K562 (cell line): ENCODE measurements around the gene MTA2. TPM values are rescaled to one million over a fixed set of nuclear protein-coding genes. Genes with fewer than 3 reads are reported as not detected.
A peak's percentile ranks its signal among the peaks of the same experiment; 100 is the strongest.

Experiments used
- CXXC5 ChIP-seq: fragments of 250-450 bp; sonication (Bioruptor Pico); IDR thresholded peaks from 2 replicates; pipeline ENCODE4 v1.8.0; 2022; ENCODE audit warnings: inconsistent platforms, mild to moderate bottlenecking, moderate library complexity
- ETV1 ChIP-seq: fragments of 450-650 bp; conservative IDR thresholded peaks from 2 replicates; pipeline ENCODE4 v1.6.1; 2016; ENCODE audit warnings: missing genetic modification characterization, control low read depth, low read depth, missing compliant biosample characterization
- GABPB1 ChIP-seq: sonication (generic); formaldehyde crosslinking; IDR thresholded peaks from 2 replicates; pipeline ENCODE4 v1.8.0; 2022; ENCODE audit warnings: mild to moderate bottlenecking, missing genetic modification reagents
- KAT7 ChIP-seq: sonication (generic); formaldehyde crosslinking; IDR thresholded peaks from 2 replicates; pipeline ENCODE4 v1.8.0; 2022; ENCODE audit warnings: missing genetic modification reagents, mild to moderate bottlenecking, borderline replicate concordance
- MEF2A ChIP-seq: IDR thresholded peaks from 2 replicates; pipeline ENCODE4 v1.6.1; 2011; ENCODE audit warnings: low read depth, mild to moderate bottlenecking, low read length, moderate library complexity; ENCODE audit not compliant: control insufficient read depth
- MEF2D ChIP-seq: conservative IDR thresholded peaks from 2 replicates; pipeline ENCODE4 v1.6.1; 2016; ENCODE audit warnings: low read depth, missing genetic modification characterization, missing compliant biosample characterization
- TAF1 ChIP-seq: IDR thresholded peaks from 2 replicates; pipeline ENCODE4 v1.6.1; 2011; ENCODE audit warnings: mild to moderate bottlenecking, low read length, moderate library complexity; ENCODE audit not compliant: insufficient read depth, control insufficient read depth, severe bottlenecking; ENCODE audit errors: extremely low read depth
- ZBTB1 ChIP-seq: sonication (generic); formaldehyde crosslinking; IDR thresholded peaks from 2 replicates; pipeline ENCODE4 v1.8.1; 2023; ENCODE audit warnings: missing genetic modification reagents, low read depth, mild to moderate bottlenecking, borderline replicate concordance
- ZBTB7A ChIP-seq: IDR thresholded peaks from 2 replicates; pipeline ENCODE4 v1.6.1; 2011; ENCODE audit warnings: low read depth, mild to moderate bottlenecking, low read length, moderate library complexity, borderline replicate concordance; ENCODE audit not compliant: control insufficient read depth
- ZC3H8 ChIP-seq: fragments of 450-650 bp; IDR thresholded peaks from 2 replicates; pipeline ENCODE4 v1.6.1; 2017
- ZFX ChIP-seq: sonication (generic); formaldehyde crosslinking; IDR thresholded peaks from 2 replicates; pipeline ENCODE4 v1.8.0; 2022; ENCODE audit warnings: mild to moderate bottlenecking, missing genetic modification reagents, moderate library complexity
- ZNF830 ChIP-seq: fragments of 250-450 bp; sonication (Bioruptor Pico); IDR thresholded peaks from 2 replicates; pipeline ENCODE4 v1.5.0; 2021; ENCODE audit warnings: mild to moderate bottlenecking
- polyA plus RNA-seq, 8 experiments: library from polyadenylated mRNA; depleted of rRNA in 4 of 8; stranded (reverse) in 5 of 8; unstranded in 3 of 8; fragments of >200 nt; fragmentation: Nextera tagmentation in 2 of 8; fragmentation: Illumina TruSeq in 1 of 8; extraction: Ambion mirVana in 2 of 8; extraction: Trizol in 1 of 8; gene quantifications; 2 replicates each; pipeline versions ENCODE4 v1.2.1 to v1.2.3, GENCODE V29; 2011 to 2014; ENCODE audit warnings: inconsistent platforms in 1 of 8, missing spikeins in 1 of 8
- total RNA-seq, 7 experiments: library from RNA; depleted of rRNA in 6 of 7; stranded (reverse); fragments of >200 nt in 6 of 7; fragmentation: Illumina TruSeq in 2 of 7; extraction: Trizol in 2 of 7; gene quantifications; 2 replicates each; pipeline versions ENCODE4 v1.2.1 to v1.2.3, GENCODE V29; 2011 to 2021; ENCODE audit warnings: low replicate concordance in 1 of 7
- TF ChIP-seq, protein P1 (sequence below), 2 experiments: fragments of 200-800 bp in 1 of 2; sonication (Bioruptor generic) in 1 of 2; sonication (generic) in 1 of 2; formaldehyde crosslinking in 1 of 2; IDR thresholded peaks in 1 of 2; conservative IDR thresholded peaks in 1 of 2; 2 replicates each; pipeline versions ENCODE4 v1.5.0 to v1.6.1; 2016 to 2020; ENCODE audit warnings: missing compliant biosample characterization in 1 of 2, missing genetic modification characterization in 1 of 2, missing genetic modification reagents in 1 of 2
- TF ChIP-seq, protein P2 (sequence below): sonication (generic); IDR thresholded peaks from 2 replicates; pipeline ENCODE4 v1.6.1; 2016
- TF ChIP-seq, protein P3 (sequence below), 2 experiments: fragments of 450-650 bp in 1 of 2; sonication (generic) in 1 of 2; formaldehyde crosslinking in 1 of 2; IDR thresholded peaks; 2 replicates each; pipeline versions ENCODE4 v1.7.1 to v1.9.0; 2016 to 2022; ENCODE audit warnings: inconsistent platforms in 1 of 2, mild to moderate bottlenecking in 1 of 2, missing genetic modification reagents in 1 of 2

MTA2 gene
- total and polyA plus RNA-seq, 9 of the 15 experiments (the other 6 are each of a cell fraction or from before 2014, with no cell fraction given): 6.2 to 220 (median 172) TPM

DNA sequence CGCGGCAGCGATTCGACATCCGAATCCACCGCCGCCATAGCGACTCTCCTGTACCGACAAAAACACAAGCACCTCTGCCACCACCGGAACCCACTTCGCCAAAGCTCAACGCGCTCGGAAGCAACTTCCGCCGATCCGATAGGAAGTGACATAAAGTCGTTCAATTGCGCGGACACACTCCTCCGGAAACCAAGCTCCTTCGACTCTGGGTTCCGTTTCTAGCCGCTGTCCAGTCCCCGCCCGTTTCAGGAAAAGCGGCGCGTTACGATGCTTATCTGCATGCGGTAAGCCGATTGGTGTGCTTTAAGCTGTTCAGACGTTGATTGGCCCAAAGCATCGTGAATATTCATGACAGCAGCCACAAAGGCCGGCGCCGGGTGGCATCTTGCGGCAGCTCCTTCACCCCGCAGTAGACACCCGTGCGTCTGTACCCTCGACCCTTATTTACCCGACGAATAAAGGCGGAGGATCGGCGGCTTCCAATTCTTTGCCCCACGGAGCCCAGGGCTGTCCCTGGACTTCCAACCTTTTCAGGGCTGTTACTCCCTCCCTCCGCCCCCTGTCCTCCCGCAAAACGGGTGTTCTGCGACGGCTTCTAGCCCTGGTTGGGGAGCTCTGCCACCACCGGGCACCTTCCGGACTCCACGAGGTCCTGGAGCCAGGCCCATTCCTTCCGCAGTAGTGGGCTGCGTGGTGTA, 10.1 kb downstream of the MTA2 start, which contains the start of gene TUT1 (continued):
- TF ChIP-seq TAF1 (peak; percentile 95), GABPB1 (peak; percentile 99), KAT7 (CRISPR knock-in tag) (no peak), ETV1 (tag) (peak; percentile 94), ZC3H8 (no peak), MEF2A (no peak), ZFX (CRISPR knock-in tag) (peak; percentile 56), MEF2D (tag) (no peak), ZBTB1 (no peak), ZNF830 (no peak), CXXC5 (peak; percentile 98), ZBTB7A (peak; percentile 26; the same call in 1 of the 2 replicates)
- TF ChIP-seq, protein P1, sequence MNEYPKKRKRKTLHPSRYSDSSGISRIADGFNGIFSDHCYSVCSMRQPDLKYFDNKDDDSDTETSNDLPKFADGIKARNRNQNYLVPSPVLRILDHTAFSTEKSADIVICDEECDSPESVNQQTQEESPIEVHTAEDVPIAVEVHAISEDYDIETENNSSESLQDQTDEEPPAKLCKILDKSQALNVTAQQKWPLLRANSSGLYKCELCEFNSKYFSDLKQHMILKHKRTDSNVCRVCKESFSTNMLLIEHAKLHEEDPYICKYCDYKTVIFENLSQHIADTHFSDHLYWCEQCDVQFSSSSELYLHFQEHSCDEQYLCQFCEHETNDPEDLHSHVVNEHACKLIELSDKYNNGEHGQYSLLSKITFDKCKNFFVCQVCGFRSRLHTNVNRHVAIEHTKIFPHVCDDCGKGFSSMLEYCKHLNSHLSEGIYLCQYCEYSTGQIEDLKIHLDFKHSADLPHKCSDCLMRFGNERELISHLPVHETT (CRISPR knock-in tag; conservative IDR thresholded peaks at IDR 0.05 in 1 of 2, IDR thresholded peaks at IDR 0.05 in 1 of 2): peak in 1 of 2 experiments; percentile 95; a peak in 2 of 4 replicates
- TF ChIP-seq, protein P2, sequence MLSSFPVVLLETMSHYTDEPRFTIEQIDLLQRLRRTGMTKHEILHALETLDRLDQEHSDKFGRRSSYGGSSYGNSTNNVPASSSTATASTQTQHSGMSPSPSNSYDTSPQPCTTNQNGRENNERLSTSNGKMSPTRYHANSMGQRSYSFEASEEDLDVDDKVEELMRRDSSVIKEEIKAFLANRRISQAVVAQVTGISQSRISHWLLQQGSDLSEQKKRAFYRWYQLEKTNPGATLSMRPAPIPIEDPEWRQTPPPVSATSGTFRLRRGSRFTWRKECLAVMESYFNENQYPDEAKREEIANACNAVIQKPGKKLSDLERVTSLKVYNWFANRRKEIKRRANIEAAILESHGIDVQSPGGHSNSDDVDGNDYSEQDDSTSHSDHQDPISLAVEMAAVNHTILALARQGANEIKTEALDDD: no peak
- TF ChIP-seq, protein P3, sequence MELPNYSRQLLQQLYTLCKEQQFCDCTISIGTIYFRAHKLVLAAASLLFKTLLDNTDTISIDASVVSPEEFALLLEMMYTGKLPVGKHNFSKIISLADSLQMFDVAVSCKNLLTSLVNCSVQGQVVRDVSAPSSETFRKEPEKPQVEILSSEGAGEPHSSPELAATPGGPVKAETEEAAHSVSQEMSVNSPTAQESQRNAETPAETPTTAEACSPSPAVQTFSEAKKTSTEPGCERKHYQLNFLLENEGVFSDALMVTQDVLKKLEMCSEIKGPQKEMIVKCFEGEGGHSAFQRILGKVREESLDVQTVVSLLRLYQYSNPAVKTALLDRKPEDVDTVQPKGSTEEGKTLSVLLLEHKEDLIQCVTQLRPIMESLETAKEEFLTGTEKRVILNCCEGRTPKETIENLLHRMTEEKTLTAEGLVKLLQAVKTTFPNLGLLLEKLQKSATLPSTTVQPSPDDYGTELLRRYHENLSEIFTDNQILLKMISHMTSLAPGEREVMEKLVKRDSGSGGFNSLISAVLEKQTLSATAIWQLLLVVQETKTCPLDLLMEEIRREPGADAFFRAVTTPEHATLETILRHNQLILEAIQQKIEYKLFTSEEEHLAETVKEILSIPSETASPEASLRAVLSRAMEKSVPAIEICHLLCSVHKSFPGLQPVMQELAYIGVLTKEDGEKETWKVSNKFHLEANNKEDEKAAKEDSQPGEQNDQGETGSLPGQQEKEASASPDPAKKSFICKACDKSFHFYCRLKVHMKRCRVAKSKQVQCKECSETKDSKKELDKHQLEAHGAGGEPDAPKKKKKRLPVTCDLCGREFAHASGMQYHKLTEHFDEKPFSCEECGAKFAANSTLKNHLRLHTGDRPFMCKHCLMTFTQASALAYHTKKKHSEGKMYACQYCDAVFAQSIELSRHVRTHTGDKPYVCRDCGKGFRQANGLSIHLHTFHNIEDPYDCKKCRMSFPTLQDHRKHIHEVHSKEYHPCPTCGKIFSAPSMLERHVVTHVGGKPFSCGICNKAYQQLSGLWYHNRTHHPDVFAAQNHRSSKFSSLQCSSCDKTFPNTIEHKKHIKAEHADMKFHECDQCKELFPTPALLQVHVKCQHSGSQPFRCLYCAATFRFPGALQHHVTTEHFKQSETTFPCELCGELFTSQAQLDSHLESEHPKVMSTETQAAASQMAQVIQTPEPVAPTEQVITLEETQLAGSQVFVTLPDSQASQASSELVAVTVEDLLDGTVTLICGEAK (IDR thresholded peaks at IDR 0.05): peak; percentile 100
- TF ChIP-seq, protein P3 (CRISPR knock-in tag; IDR thresholded peaks at IDR 0.05): no peak
